ENCODE measurements around the gene TMEM18.

Gene TMEM18

GRCh38 chr2:650343-651310 is 26.6 kb downstream of the TMEM18 start:
- DNase-seq (ENCODE audit: low spot score), result no peak

- no peak for DNase-seq (ENCODE audit: low spot score)
Measured at GRCh38 chr2:649426-650342, 27.5 kb downstream of the TMEM18 start.

- no peak for DNase-seq (ENCODE audit: low spot score)
Measured at GRCh38 chr2:648476-649424, 28.5 kb downstream of the TMEM18 start.

- DNase-seq (ENCODE audit: low spot score), result no peak
Measured at GRCh38 chr2:647691-648231, 29.4 kb downstream of the TMEM18 start.

GRCh38 chr2:647003-647560 is 30.1 kb downstream of the TMEM18 start:
- DNase-seq (ENCODE audit: low spot score), result no peak

GRCh38 chr2:644871-645270 is 32.3 kb downstream of the TMEM18 start:
- no peak for DNase-seq (ENCODE audit: low spot score)

GRCh38 chr2:643761-644160 is 33.4 kb downstream of the TMEM18 start:
- DNase-seq (ENCODE audit: low spot score), result no peak

GRCh38 chr2:643334-643733 is 33.9 kb downstream of the TMEM18 start:
- no peak for DNase-seq (ENCODE audit: low spot score)

- DNase-seq (ENCODE audit: low spot score), result no peak
Measured at GRCh38 chr2:641872-642815, 35.1 kb downstream of the TMEM18 start.

- no peak for DNase-seq (ENCODE audit: low spot score)
Measured at GRCh38 chr2:641164-641871, 35.9 kb downstream of the TMEM18 start.

GRCh38 chr2:639703-640102 is 37.5 kb downstream of the TMEM18 start:
- no peak for DNase-seq (ENCODE audit: low spot score)

GRCh38 chr2:637804-638203 is 39.4 kb downstream of the TMEM18 start:
- DNase-seq (ENCODE audit: low spot score), result no peak

- no peak for DNase-seq (ENCODE audit: low spot score)
Measured at GRCh38 chr2:637406-637776, 39.8 kb downstream of the TMEM18 start.

GRCh38 chr2:636641-637405 is 40.4 kb downstream of the TMEM18 start:
- peak; percentile 37 for DNase-seq (ENCODE audit: low spot score)

- DNase-seq (ENCODE audit: low spot score), result no peak
Measured at GRCh38 chr2:635687-636621, 41.3 kb downstream of the TMEM18 start.

- DNase-seq (ENCODE audit: low spot score), result peak; percentile 41
Measured at GRCh38 chr2:634636-635388, 42.4 kb downstream of the TMEM18 start.

- DNase-seq (ENCODE audit: low spot score), result no peak
Measured at GRCh38 chr2:634041-634440, 43.2 kb downstream of the TMEM18 start.

Data from LoVo (cell line).